Ishikawa (cell line): ENCODE data around the gene ZNF428.

Experiments
- CEBPB ChIP-seq: IDR thresholded peaks from 2 replicates; pipeline ENCODE4 v1.6.1; 2012
- CREB1 ChIP-seq: IDR thresholded peaks from 2 replicates; pipeline ENCODE4 v1.6.1; 2012; ENCODE audit warnings: low read depth
- EGR1 ChIP-seq: IDR thresholded peaks from 2 replicates; pipeline ENCODE4 v1.6.1; 2012
- EP300 ChIP-seq: IDR thresholded peaks from 2 replicates; pipeline ENCODE4 v1.6.1; 2012; ENCODE audit warnings: borderline replicate concordance
- FOXM1 ChIP-seq: IDR thresholded peaks from 2 replicates; pipeline ENCODE4 v1.6.1; 2012; ENCODE audit warnings: low read depth, borderline replicate concordance
- NFIC ChIP-seq: IDR thresholded peaks from 2 replicates; pipeline ENCODE4 v1.6.1; 2012
- RAD21 ChIP-seq: IDR thresholded peaks from 2 replicates; pipeline ENCODE4 v1.6.1; 2012; ENCODE audit warnings: low read depth
- TAF1 ChIP-seq: IDR thresholded peaks from 2 replicates; pipeline ENCODE4 v1.6.1; 2012; ENCODE audit warnings: low read depth, mild to moderate bottlenecking
- TCF12 ChIP-seq: IDR thresholded peaks from 2 replicates; pipeline ENCODE4 v1.6.1; 2012; ENCODE audit warnings: low read depth
- TEAD4 ChIP-seq: IDR thresholded peaks from 2 replicates; pipeline ENCODE4 v1.6.1; 2012
- USF1 ChIP-seq: IDR thresholded peaks from 2 replicates; pipeline ENCODE4 v1.6.1; 2012
- YY1 ChIP-seq: IDR thresholded peaks from 2 replicates; pipeline ENCODE4 v1.6.1; 2012; ENCODE audit warnings: low read depth
- ZBTB7A ChIP-seq: IDR thresholded peaks from 2 replicates; pipeline ENCODE4 v1.6.1; 2012; ENCODE audit warnings: low read depth
- TF ChIP-seq, protein P1 (sequence below): IDR thresholded peaks from 2 replicates; pipeline ENCODE4 v1.6.1; 2012; ENCODE audit warnings: low read depth, mild to moderate bottlenecking
- TF ChIP-seq, protein P2 (sequence below): IDR thresholded peaks from 2 replicates; pipeline ENCODE4 v1.6.1; 2012

The ZNF428 gene

GRCh38 chr19:43589277-43589676 is 30.2 kb downstream of the ZNF428 start:
- TF ChIP-seq ZBTB7A: no peak
- no peak for TF ChIP-seq FOXM1
- no peak for TF ChIP-seq NFIC
- TF ChIP-seq, protein P1, sequence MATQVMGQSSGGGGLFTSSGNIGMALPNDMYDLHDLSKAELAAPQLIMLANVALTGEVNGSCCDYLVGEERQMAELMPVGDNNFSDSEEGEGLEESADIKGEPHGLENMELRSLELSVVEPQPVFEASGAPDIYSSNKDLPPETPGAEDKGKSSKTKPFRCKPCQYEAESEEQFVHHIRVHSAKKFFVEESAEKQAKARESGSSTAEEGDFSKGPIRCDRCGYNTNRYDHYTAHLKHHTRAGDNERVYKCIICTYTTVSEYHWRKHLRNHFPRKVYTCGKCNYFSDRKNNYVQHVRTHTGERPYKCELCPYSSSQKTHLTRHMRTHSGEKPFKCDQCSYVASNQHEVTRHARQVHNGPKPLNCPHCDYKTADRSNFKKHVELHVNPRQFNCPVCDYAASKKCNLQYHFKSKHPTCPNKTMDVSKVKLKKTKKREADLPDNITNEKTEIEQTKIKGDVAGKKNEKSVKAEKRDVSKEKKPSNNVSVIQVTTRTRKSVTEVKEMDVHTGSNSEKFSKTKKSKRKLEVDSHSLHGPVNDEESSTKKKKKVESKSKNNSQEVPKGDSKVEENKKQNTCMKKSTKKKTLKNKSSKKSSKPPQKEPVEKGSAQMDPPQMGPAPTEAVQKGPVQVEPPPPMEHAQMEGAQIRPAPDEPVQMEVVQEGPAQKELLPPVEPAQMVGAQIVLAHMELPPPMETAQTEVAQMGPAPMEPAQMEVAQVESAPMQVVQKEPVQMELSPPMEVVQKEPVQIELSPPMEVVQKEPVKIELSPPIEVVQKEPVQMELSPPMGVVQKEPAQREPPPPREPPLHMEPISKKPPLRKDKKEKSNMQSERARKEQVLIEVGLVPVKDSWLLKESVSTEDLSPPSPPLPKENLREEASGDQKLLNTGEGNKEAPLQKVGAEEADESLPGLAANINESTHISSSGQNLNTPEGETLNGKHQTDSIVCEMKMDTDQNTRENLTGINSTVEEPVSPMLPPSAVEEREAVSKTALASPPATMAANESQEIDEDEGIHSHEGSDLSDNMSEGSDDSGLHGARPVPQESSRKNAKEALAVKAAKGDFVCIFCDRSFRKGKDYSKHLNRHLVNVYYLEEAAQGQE: no peak
- no peak for TF ChIP-seq EP300
- TF ChIP-seq TEAD4: no peak
- TF ChIP-seq CREB1: no peak
- no peak for TF ChIP-seq TAF1
- no peak for TF ChIP-seq EGR1
- TF ChIP-seq YY1: no peak
- no peak for TF ChIP-seq RAD21
- no peak for TF ChIP-seq USF1
- TF ChIP-seq TCF12: no peak
- no peak for TF ChIP-seq CEBPB
- TF ChIP-seq, protein P2, sequence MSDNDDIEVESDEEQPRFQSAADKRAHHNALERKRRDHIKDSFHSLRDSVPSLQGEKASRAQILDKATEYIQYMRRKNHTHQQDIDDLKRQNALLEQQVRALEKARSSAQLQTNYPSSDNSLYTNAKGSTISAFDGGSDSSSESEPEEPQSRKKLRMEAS: no peak

DNA sequence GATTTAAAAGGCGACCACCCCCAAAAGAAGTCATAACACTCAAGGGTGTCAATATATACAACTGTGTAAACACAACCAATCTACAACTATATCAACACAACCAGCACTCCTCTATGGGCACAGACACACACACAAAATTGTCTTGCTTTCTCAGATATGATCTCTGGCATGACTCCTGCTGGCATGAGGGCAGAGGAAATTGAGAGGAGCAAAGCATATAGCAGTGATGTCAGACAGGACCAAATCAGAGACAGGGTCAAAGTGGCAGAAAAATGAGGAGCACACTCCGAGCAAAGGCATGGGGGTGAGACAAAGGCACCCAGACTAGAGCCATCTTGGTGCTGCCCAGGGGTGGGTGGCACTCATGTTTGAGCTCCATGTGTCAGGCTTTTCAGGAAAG is 33.1 kb downstream of the ZNF428 start:
- no peak for TF ChIP-seq TCF12
- no peak for TF ChIP-seq CEBPB
- TF ChIP-seq ZBTB7A: no peak
- TF ChIP-seq NFIC: no peak
- TF ChIP-seq, protein P1: no peak
- TF ChIP-seq YY1: no peak
- no peak for TF ChIP-seq CREB1
- TF ChIP-seq, protein P2: no peak
- no peak for TF ChIP-seq FOXM1
- no peak for TF ChIP-seq EP300
- TF ChIP-seq TEAD4: no peak
- no peak for TF ChIP-seq EGR1

- no peak for TF ChIP-seq RAD21
- TF ChIP-seq TEAD4: no peak
- TF ChIP-seq CEBPB: no peak
- TF ChIP-seq, protein P2: no peak
- TF ChIP-seq ZBTB7A: no peak
- no peak for TF ChIP-seq NFIC
- TF ChIP-seq EGR1: no peak
- no peak for TF ChIP-seq EP300
- TF ChIP-seq USF1: no peak
- no peak for TF ChIP-seq FOXM1
- TF ChIP-seq YY1: no peak
These were observed 34.9 kb downstream of the ZNF428 start for GRCh38 chr19:43584484-43584883.

DNA sequence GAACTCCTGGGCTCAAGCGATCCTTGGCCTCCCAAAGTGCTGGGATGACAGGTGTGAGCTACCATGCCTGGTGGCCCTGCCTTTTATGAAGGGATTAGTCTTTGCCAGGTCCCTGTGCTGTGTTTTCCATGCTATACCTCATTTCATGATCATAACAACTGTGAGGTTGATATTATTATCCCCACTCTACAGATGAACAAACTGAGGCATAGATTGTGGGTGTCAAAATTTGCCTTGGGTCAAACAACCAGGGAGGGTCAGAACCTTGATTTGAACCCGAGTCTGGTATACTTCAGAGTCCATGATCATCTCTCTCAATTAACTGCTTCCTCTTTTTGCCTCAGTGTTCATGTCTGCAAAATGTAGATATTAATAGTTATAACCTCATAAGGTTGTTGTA is 36.9 kb downstream of the ZNF428 start:
- no peak for TF ChIP-seq EP300
- no peak for TF ChIP-seq FOXM1
- no peak for TF ChIP-seq USF1
- TF ChIP-seq EGR1: no peak
- no peak for TF ChIP-seq ZBTB7A
- no peak for TF ChIP-seq NFIC
- TF ChIP-seq RAD21: no peak
- TF ChIP-seq, protein P2: no peak
- TF ChIP-seq, protein P1: no peak
- no peak for TF ChIP-seq CREB1
- TF ChIP-seq TAF1: no peak
- TF ChIP-seq TEAD4: no peak
- no peak for TF ChIP-seq YY1
- TF ChIP-seq CEBPB: no peak
- no peak for TF ChIP-seq TCF12
